A549 (cell line): ENCODE data around the gene BBLN.

Source experiments
- MAZ ChIP-seq: fragments of 150-350 bp; IDR thresholded peaks from 2 replicates; pipeline ENCODE4 v1.6.1; 2014; ENCODE audit warnings: antibody characterized with exemption, low read depth, low read length, borderline replicate concordance
- TP53 ChIP-seq: fragments of 250-450 bp; sonication (Bioruptor Pico); IDR thresholded peaks from 2 replicates; pipeline ENCODE4 v1.5.0; 2021; ENCODE audit warnings: mild to moderate bottlenecking, moderate library complexity
- TF ChIP-seq, protein P1 (sequence below): fragments of >200 bp; sonication (Bioruptor Twin); formaldehyde crosslinking; IDR thresholded peaks from 3 replicates; pipeline ENCODE4 v1.5.1; 2016
- TF ChIP-seq, protein P2 (sequence below): fragments of 250-450 bp; sonication (Bioruptor Pico); IDR thresholded peaks from 2 replicates; pipeline ENCODE4 v1.5.0; 2020; ENCODE audit warnings: low read depth, mild to moderate bottlenecking, moderate library complexity

GRCh38 chr9:128208946-128209669, 49.0 kb downstream of the BBLN start:
- TF ChIP-seq, protein P1, sequence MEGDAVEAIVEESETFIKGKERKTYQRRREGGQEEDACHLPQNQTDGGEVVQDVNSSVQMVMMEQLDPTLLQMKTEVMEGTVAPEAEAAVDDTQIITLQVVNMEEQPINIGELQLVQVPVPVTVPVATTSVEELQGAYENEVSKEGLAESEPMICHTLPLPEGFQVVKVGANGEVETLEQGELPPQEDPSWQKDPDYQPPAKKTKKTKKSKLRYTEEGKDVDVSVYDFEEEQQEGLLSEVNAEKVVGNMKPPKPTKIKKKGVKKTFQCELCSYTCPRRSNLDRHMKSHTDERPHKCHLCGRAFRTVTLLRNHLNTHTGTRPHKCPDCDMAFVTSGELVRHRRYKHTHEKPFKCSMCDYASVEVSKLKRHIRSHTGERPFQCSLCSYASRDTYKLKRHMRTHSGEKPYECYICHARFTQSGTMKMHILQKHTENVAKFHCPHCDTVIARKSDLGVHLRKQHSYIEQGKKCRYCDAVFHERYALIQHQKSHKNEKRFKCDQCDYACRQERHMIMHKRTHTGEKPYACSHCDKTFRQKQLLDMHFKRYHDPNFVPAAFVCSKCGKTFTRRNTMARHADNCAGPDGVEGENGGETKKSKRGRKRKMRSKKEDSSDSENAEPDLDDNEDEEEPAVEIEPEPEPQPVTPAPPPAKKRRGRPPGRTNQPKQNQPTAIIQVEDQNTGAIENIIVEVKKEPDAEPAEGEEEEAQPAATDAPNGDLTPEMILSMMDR: no peak
- no peak for TF ChIP-seq TP53 (CRISPR knock-in tag)
- no peak for TF ChIP-seq MAZ
- TF ChIP-seq, protein P2, sequence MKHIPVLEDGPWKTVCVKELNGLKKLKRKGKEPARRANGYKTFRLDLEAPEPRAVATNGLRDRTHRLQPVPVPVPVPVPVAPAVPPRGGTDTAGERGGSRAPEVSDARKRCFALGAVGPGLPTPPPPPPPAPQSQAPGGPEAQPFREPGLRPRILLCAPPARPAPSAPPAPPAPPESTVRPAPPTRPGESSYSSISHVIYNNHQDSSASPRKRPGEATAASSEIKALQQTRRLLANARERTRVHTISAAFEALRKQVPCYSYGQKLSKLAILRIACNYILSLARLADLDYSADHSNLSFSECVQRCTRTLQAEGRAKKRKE (CRISPR knock-in tag): no peak
